NCI-H345 (cell line): Measurements from ENCODE around the gene TOX2.

Experiments used
- DNase-seq: peaks from one replicate; lab custom pipeline; 2025; lab: John Stamatoyannopoulos, UW

The TOX2 gene

GRCh38 chr20:43915211-43916072 is 790 bp downstream of the TOX2 start:
- DNase-seq: peak; percentile 38

DNA sequence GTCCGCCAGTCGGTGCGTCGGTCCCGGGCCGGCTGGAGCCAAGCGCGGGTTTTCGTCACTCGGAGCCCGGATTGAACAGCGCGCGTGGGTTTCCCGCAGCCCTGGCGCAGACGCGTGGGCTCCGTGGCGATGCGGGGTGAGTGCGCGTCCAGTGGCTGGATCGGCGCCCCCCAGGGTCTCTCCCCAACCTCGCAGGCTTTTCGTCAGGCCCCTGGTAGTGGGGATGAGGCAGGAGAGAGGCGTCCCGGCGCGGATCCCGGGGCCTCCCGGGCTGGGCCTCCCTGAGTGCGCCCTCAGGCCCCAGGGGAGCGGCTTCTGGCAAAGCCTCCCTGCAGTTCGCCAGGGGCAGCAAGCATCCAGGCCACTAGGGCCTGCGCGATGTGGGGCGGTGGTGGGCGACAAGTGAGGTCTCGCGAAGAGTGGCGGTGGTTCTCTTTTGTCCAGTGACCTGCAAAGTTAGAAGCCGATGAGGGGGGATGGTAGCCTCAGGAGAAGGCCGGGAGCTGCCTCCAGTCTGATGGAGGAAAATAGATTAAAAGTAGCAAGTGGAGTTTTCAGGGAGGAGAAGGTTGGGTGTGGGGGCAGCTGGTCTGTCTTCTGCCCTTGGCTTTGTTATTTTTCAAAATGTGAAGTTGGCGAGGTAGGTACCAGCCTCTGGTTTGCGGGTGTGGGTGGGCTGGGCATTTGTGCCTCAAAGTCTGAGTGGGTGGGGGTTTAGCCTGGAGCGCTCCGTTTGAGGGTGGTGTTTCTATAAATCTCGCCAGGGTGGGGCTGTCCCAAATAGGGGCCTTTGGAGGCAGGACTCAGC is 1.6 kb downstream of the TOX2 start:
- DNase-seq: peak; percentile 35

DNA sequence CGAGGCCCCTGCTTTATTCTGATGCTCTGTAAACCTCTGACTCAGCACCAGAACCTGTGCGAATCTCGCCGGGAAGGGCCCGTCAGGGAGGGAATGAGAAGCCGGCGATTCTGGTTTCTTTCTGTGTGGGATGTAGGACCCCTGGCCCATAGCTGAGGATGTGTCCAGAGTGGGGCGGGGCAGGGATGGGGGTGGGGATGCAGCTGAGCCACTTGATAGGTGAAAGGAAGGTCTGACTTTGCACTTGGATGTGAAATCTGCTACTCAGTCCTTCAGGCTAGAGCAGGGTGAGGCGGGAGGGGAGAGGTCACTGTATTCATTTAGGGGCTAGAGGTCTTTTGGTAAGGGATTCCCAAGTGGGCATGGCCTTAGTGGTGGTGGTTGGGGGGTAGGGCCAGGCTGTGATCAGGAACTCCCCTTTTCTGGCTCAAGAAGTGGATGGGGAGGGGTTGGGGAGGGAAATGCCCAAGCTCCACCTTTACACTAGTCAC is 2.3 kb downstream of the TOX2 start:
- DNase-seq: no peak

DNA sequence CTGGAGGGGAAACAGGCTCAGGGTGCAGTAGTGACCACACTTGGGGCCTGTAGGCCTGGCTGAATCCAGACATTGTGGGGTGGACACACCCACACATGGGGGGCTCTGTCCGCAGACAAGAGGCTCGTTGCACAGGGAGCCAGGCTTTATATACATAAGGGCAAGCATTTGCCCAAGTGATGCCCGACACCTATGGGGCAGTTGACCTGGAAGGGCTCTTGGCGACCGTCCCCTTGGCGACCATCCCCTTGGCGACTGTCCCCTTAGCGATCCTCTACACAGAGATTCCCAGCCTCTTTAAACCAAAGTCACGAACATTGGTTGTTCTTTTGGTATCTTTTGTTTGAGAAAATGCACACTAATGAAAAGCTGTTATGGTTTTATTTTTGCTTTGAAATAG is 2.7 kb downstream of the TOX2 start:
- DNase-seq: no peak

- peak; percentile 57 for DNase-seq
Measured at GRCh38 chr20:43919686-43920403, 5.2 kb downstream of the TOX2 start.

- no peak for DNase-seq
Measured at GRCh38 chr20:43920797-43921196, 6.1 kb downstream of the TOX2 start.

- DNase-seq: no peak
Measured at GRCh38 chr20:43921227-43921780, 6.7 kb downstream of the TOX2 start.

- DNase-seq: no peak
Measured at GRCh38 chr20:43922614-43923013, 8.0 kb downstream of the TOX2 start.

- DNase-seq: no peak
Measured at GRCh38 chr20:43923322-43923721, 8.7 kb downstream of the TOX2 start.

DNA sequence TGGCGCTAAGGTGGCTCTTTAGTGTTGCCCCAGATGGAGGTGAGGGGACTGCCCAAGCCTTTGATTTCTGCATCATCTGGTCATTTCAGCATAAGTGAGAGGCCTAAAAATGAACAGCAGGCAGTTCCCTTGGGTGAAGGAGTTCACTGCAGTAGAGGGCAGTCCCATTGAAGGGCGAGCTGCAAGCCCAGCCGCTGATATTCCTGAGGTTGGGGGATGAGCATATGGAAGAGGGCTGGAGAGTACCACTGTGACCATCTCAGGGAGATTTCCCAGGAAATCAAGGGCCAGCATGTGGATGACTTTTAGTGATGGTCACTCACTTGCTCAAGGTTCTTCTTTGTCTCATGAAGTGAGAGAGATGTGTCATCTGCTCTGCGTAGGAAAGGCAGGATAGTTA is 9.3 kb downstream of the TOX2 start:
- DNase-seq: no peak

- no peak for DNase-seq
Measured at GRCh38 chr20:43925215-43925614, 10.6 kb downstream of the TOX2 start.

- DNase-seq: peak; percentile 28
Measured at GRCh38 chr20:43925801-43926200, 11.1 kb downstream of the TOX2 start.

DNA sequence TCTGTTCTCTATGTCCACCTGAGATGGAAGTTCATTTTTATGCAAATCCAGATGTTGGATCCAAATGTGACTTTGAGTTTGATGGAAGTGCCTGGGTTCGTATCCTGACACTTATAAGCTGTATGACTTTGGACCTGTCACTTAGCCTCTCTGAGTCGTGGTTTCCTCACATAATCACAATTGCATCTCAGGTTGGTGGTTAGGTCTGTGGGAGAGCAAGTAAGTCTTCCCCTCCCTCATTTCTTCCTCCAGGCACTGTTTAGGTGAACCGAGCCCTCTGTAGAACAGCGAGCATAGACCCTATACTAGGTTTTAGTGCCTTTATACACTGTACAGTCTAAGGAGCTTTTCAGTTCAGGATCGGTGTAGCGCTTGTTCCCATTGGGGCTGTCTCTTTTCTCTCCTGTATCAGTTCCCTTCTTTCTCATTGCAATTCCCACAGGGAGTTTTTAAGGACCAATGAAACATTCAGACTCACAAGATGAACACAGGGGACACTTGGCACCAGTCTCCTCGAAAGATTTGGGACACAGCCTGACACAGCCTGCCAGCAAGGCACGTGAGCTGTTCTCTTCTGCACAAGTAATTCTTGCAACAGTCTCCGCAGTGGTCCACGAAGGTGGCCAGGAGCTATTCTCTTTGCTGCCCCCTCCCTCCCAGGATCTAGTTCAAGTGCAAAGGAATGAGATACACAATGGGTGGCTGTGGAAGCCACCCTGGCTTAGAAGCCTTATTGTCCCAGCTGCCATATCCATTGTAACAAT is 11.8 kb downstream of the TOX2 start:
- no peak for DNase-seq

- no peak for DNase-seq
Measured at GRCh38 chr20:43931976-43932375, 17.3 kb downstream of the TOX2 start.

GRCh38 chr20:43934833-43935232 is 20.2 kb downstream of the TOX2 start:
- no peak for DNase-seq

GRCh38 chr20:43936104-43936770 is 21.6 kb downstream of the TOX2 start:
- DNase-seq: peak; percentile 58

GRCh38 chr20:43936805-43937204 is 22.2 kb downstream of the TOX2 start:
- DNase-seq: peak; percentile 34

DNA sequence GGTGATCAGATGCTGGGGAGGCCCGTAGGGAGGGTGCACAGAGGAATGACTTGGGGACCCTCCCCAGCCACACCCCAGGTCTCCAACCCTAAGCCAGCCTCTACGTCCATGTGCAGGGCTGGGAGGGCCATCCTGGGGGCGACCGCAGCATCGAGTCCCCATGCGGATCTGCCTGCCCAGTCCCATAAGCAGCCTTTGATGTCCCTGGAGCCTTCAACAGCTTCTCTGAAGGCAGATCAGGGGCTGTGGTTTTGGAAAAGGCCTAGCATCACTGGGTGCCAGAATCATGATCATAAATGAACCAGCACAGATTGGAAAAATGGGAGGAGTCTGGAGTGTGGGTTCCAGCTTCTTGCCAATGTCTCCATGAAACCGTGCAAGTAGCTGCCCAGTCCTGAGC is 22.9 kb downstream of the TOX2 start:
- DNase-seq: no peak

- DNase-seq: no peak
Measured at GRCh38 chr20:43938017-43938655, 23.5 kb downstream of the TOX2 start.
